ENCODE results near the gene DDR2. TPM values are rescaled to one million over a fixed set of nuclear protein-coding genes. Genes with fewer than 3 reads are reported as not detected.

Gene DDR2
- polyA plus RNA-seq, 1 donor from 2014 or later: 0.69 TPM

GRCh38 chr1:162697140-162697895 is 65.1 kb downstream of the DDR2 start:
- Histone ChIP-seq H3K79me2 (replicated peaks; ENCODE audit: insufficient read depth, low read length) (no peaks in the 10 kb centered on the region), H3K4me3 (ENCODE audit: low read length) (no peak overlapping the region), H3K4me2 (ENCODE audit: low read length) (no peak overlapping the region), H3K27ac (ENCODE audit: low read length) (no peak overlapping the region), H3K9me2 (ENCODE audit: insufficient read depth, low read length) (no peaks in the 10 kb centered on the region), H3K9ac (ENCODE audit: low read length) (no peak overlapping the region), H4K20me1 (ENCODE audit: insufficient read depth) (no peaks in the 10 kb centered on the region), H2AFZ (ENCODE audit: low read depth, low read length) (no peak overlapping the region), H3F3A (ENCODE audit: insufficient read depth, low read length, poor library complexity, severe bottlenecking) (no peaks in the 10 kb centered on the region), H3K27me3 (ENCODE audit: insufficient read depth, low read depth, low read length) (no peaks in the 10 kb centered on the region), H3K36me3 (ENCODE audit: insufficient read depth, low read length) (no peaks in the 10 kb centered on the region), H3K9me3 (ENCODE audit: low read length) (no peaks in the 10 kb centered on the region)
- TF ChIP-seq POLR2AphosphoS5 (IDR thresholded peaks at IDR 0.05) (no peak), CTCF (IDR thresholded peaks at IDR 0.05; ENCODE audit: poor library complexity, severe bottlenecking) (no peak), RAD21 (conservative IDR thresholded peaks at IDR 0.05) (no peak), TAF1 (IDR thresholded peaks at IDR 0.05; ENCODE audit: low read depth) (no peak), MXI1 (conservative IDR thresholded peaks at IDR 0.05; ENCODE audit: poor library complexity, severe bottlenecking) (no peak), EZH2 (IDR thresholded peaks at IDR 0.05; ENCODE audit: borderline replicate concordance, insufficient read depth, low read length, poor library complexity, severe bottlenecking) (no peak), REST (IDR thresholded peaks at IDR 0.05; ENCODE audit: borderline replicate concordance) (no peak), SMC3 (conservative IDR thresholded peaks at IDR 0.05; ENCODE audit: poor library complexity) (no peak), EP300 (conservative IDR thresholded peaks at IDR 0.05; ENCODE audit: poor library complexity, severe bottlenecking) (no peak)

GRCh38 chr1:162699366-162699765 is 67.1 kb downstream of the DDR2 start:
- H3K9me3 ChIP-seq (ENCODE audit: low read length): no peaks in the 10 kb centered on the region
- no peak overlapping the region for H2AFZ ChIP-seq (ENCODE audit: low read depth, low read length)
- no peaks in the 10 kb centered on the region for H3K79me2 ChIP-seq (replicated peaks; ENCODE audit: insufficient read depth, low read length)
- H3K36me3 ChIP-seq (ENCODE audit: insufficient read depth, low read length): no peaks in the 10 kb centered on the region
- no peaks in the 10 kb centered on the region for H3K9me2 ChIP-seq (ENCODE audit: insufficient read depth, low read length)
- H3K4me3 ChIP-seq (ENCODE audit: low read length): no peak overlapping the region
- no peak overlapping the region for H3K4me2 ChIP-seq (ENCODE audit: low read length)
- H4K20me1 ChIP-seq (ENCODE audit: insufficient read depth): no peaks in the 10 kb centered on the region
- no peak overlapping the region for H3K9ac ChIP-seq (ENCODE audit: low read length)
- H3K27me3 ChIP-seq (ENCODE audit: insufficient read depth, low read depth, low read length): no peaks in the 10 kb centered on the region
- no peak for TF ChIP-seq MXI1 (conservative IDR thresholded peaks at IDR 0.05; ENCODE audit: poor library complexity, severe bottlenecking)
- TF ChIP-seq EP300 (conservative IDR thresholded peaks at IDR 0.05; ENCODE audit: poor library complexity, severe bottlenecking): no peak
- TF ChIP-seq CTCF (IDR thresholded peaks at IDR 0.05; ENCODE audit: poor library complexity, severe bottlenecking): no peak
- no peak for TF ChIP-seq SMC3 (conservative IDR thresholded peaks at IDR 0.05; ENCODE audit: poor library complexity)
- TF ChIP-seq TAF1 (IDR thresholded peaks at IDR 0.05; ENCODE audit: low read depth): no peak
- no peak for TF ChIP-seq REST (IDR thresholded peaks at IDR 0.05; ENCODE audit: borderline replicate concordance)
- TF ChIP-seq EZH2 (IDR thresholded peaks at IDR 0.05; ENCODE audit: borderline replicate concordance, insufficient read depth, low read length, poor library complexity, severe bottlenecking): no peak
- TF ChIP-seq POLR2AphosphoS5 (IDR thresholded peaks at IDR 0.05): no peak
- TF ChIP-seq RAD21 (conservative IDR thresholded peaks at IDR 0.05): no peak
- no peak overlapping the region for H3K27ac ChIP-seq (ENCODE audit: low read length)
- no peaks in the 10 kb centered on the region for H3F3A ChIP-seq (ENCODE audit: insufficient read depth, low read length, poor library complexity, severe bottlenecking)
